GM12891 (cell line): ENCODE data around the gene SMC3.
A peak's percentile ranks its signal among the peaks of the same experiment; 100 is the strongest.
"Not testable (repeated sequence)": the region's sequence is repeated elsewhere in the genome, so short reads cannot be mapped to it uniquely, and the experiment has no call there.

Experiments
- DNase-seq: peaks from one replicate; pipeline ENCODE4 v3.0.0; 2011; ENCODE audit warnings: low spot score; ENCODE audit not compliant: insufficient read length
- FAIRE-seq: peaks from 2 replicates; lab custom pipeline; 2011; peaks lifted over from hg19 to GRCh38; lab: Jason Lieb, UNC
- PAX5 ChIP-seq: IDR thresholded peaks from 2 replicates; pipeline ENCODE4 v1.6.1; 2011; ENCODE audit warnings: low read length, moderate library complexity, mild to moderate bottlenecking; ENCODE audit not compliant: insufficient read depth, severe bottlenecking
- POLR2A ChIP-seq: IDR thresholded peaks from 2 replicates; pipeline ENCODE4 v1.6.1; 2011; ENCODE audit warnings: low read depth, low read length, control low read depth
- POLR2AphosphoS5 ChIP-seq: IDR thresholded peaks from 2 replicates; pipeline ENCODE4 v1.6.1; 2011; ENCODE audit warnings: low read depth, low read length, control low read depth
- POU2F2 ChIP-seq: IDR thresholded peaks from 2 replicates; pipeline ENCODE4 v1.6.1; 2011; ENCODE audit warnings: low read depth, mild to moderate bottlenecking, control low read depth, low read length, moderate library complexity
- SPI1 ChIP-seq: IDR thresholded peaks from 2 replicates; pipeline ENCODE4 v1.6.1; 2011; ENCODE audit warnings: low read depth, low read length, control low read depth
- TAF1 ChIP-seq: IDR thresholded peaks from 2 replicates; pipeline ENCODE4 v1.6.1; 2011; ENCODE audit warnings: low read depth, low read length, control low read depth

SMC3 gene

DNA sequence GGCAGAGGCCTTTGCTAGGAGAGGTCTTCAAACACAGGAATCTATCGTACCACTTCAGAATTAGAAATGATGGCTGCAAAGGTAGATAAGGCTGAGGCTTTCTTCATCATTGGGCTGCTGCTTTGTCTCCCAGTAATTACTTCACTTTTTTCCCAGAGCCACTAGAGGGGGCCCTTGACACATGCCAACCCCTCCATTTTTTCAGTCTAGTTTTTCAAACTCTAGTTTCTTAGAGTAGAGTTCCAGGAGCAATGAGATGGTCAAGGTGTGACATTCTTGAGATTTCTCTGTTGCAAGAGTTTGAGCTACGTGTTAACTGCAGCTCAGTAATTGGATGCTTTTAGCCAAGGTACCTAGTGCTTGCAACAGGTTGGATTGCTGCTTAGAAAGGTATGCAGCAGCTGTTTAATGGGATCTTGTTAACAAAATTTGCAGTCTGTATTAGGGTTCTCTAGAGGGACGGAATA is 42.8 kb downstream of the SMC3 start:
- no peak for TF ChIP-seq PAX5
- TF ChIP-seq SPI1: no peak
- TF ChIP-seq TAF1: no peak
- TF ChIP-seq POU2F2: no peak
- TF ChIP-seq POLR2A: no peak
- no peak for TF ChIP-seq POLR2AphosphoS5
- FAIRE-seq (peak; percentile 54), DNase-seq (peak; percentile 20)

DNA sequence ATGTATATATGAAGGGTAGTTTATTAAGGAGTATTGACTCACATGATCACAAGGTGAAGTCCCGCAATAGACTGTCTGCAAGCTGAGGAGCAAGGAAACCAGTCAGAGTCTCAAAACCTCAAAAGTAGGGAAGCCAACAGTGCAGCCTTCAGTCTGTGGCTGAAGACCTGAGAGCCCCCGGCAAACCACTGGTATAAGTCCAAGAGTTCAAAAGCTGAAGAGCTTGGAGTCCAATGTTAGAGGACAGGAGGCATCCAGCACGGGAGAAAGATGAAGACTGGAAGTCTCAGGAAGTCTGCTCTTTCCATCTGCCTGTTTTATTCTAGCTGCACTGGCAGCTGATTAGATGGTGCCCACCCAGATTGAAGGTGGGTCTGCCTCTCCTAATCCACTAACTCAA is 43.3 kb downstream of the SMC3 start:
- DNase-seq, FAIRE-seq: not testable (repeated sequence)

DNA sequence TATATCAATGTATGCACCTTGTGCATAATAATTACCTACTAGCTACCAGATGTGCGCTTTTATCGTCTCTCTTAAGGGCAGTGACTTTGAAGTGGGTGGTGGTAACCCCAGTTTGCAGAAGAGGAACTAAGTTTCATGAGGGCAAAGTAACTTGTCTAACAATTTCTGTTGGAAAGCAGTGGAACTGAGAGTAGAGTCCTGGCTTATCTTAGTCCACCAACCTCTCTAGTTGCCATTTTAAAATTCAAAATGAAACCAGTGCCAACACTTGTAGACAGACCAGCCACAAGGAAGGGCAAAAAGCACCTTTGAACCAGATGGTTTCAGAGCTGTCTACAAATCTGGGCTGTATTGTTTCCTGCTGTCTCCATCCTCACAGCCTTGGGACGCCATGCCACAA is 44.6 kb downstream of the SMC3 start:
- DNase-seq: no peak
- no peak for TF ChIP-seq PAX5
- no peak for TF ChIP-seq TAF1
- TF ChIP-seq POLR2AphosphoS5: no peak
- TF ChIP-seq SPI1: peak; percentile 48
- TF ChIP-seq POU2F2: no peak
- TF ChIP-seq POLR2A: no peak
- peak; percentile 72 for FAIRE-seq

DNA sequence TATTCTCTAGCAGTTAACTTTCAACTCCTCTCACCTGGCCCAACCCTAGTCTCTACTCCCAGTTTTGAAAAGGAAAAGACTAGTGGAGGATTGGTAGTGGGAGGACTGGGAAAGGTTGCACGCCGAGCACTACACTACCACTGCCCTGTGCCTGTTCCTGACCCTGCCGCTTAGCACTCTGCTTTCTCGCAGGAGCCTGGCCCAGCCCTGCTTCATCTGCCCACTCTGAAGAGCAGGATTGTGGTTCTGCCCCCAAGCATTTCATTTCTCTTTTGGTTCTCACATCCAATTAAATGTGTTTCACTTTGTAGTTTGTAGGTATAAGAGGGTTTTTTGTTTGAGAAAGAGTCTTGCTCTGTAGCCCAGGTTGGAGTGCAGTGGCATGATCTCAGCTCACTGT is 45.1 kb downstream of the SMC3 start:
- no peak for DNase-seq
- FAIRE-seq: no peak
- TF ChIP-seq TAF1 (no peak), POLR2AphosphoS5 (no peak), PAX5 (no peak), SPI1 (no peak), POLR2A (no peak), POU2F2 (no peak)

DNA sequence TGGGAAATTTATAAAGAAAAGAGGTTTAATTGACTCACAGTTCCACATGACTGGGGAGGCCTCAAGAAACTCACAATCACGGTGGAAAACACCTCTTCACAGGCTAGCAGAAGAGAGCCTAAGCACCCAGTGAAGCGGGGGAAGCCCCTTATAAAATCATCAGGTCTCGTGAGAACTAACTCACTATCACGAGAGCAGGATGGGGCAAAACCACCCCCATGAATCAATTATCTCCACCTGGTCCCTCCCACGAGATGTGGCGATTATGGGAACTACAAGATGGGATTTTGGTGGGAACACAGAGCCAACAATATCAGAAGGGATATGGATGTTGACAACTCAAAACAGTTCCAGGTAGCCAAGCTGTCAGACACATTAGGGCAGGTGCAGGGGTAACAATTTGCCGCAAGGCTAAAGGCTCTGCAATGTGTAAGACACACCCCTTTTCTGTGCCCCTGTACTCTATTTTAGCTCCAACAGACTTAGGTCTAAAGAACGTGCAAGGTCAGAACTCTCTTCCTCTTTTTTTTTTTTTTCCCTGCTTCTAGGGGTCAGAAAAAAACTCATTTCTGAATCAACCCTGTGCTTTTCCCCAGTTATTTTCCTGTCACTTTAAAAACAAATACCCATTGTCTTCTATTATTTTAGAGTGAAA is 46.0 kb downstream of the SMC3 start:
- TF ChIP-seq SPI1: peak; percentile 77
- peak; percentile 18 for TF ChIP-seq PAX5
- no peak for TF ChIP-seq POU2F2
- no peak for DNase-seq
- no peak for FAIRE-seq

DNA sequence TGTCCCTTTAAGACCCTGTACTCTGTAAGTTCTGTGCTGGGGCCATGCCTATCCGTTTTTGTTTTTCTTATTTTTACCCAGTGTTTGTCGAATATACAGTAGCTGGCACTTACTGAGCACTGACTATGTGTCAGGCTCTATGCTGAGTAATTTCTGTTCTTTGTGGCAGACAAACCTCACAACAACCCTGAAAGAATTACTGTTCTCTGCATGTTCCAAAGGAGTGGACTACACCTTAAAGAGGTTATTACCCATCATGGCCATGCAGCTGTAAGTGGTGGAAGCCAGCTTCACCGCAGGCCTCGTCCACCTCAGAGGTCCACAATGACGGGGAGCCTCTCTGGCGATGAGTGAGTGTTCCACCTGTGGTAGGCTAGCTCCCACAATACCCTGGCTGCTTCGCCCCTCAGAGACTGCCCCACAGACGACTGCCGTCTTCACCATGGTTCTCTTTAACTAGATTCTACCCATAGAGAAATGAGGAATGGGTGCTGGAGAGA is 46.6 kb downstream of the SMC3 start:
- DNase-seq: no peak
- TF ChIP-seq TAF1 (no peak), SPI1 (no peak), PAX5 (no peak), POLR2A (no peak), POLR2AphosphoS5 (no peak), POU2F2 (no peak)
- FAIRE-seq: peak; percentile 50

DNA sequence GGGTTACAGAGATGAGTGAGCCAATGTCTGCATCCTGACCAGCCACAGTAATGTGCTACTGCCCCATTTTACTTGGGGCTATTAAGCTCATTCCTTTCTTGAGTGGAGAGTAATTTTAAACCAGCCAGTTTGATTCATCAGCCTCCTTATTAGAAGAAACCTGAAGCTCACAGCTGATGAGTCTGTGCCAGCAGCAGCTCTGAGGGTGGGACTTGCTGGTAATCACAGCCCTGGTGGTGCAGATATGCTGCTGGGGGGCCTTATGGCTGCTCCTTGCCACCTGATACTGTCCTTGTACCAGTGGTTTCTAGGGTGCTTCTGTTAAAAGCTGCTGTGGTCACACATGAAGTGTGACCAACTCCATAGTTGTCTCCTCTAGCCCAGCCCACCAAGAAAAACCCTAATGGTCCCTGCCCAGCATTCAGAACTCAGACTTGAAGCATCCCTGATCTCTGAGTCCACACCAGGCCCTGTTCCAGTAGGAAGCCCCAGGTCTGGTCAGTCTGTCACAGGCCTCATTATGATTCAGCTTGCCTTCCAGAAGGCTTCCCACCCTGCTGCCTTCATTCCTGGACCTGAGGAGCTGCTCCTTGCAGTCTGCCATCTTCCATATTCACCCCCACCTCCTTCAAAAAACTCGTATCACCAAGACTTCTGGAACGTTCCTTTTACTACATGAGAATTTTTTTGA is 47.7 kb downstream of the SMC3 start:
- no peak for TF ChIP-seq POU2F2
- TF ChIP-seq POLR2A: no peak
- no peak for TF ChIP-seq POLR2AphosphoS5
- TF ChIP-seq SPI1: no peak
- TF ChIP-seq TAF1: no peak
- no peak for TF ChIP-seq PAX5
- no peak for FAIRE-seq
- DNase-seq: no peak

DNA sequence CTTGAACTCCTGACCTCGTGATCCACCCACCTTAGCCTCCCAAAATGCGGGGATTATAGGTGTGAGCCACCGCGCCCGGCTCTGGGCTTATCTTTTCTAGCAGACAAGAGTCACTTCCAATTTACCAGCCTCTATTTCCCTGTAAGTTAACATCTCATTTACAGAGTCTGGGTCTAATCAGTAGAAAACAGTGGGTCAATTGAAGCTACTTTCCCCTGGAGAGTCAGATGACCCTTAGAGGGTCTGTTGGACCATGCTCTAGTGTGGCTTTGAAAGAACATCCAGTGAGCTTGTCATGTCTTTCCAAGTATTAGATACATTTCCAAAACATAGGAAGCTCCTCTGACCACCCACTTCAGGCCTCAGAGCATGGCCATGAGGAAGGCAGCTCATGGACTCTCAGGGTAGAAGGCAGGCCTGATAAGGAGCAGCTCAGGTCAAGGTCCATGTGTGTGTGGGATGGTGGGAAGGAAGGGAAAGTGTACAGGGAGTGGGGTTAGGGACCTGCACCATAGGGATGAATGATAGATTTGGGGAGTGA is 49.1 kb downstream of the SMC3 start:
- DNase-seq (no peak), FAIRE-seq (no peak)
- TF ChIP-seq TAF1: no peak
- TF ChIP-seq POLR2AphosphoS5: no peak
- no peak for TF ChIP-seq SPI1

DNA sequence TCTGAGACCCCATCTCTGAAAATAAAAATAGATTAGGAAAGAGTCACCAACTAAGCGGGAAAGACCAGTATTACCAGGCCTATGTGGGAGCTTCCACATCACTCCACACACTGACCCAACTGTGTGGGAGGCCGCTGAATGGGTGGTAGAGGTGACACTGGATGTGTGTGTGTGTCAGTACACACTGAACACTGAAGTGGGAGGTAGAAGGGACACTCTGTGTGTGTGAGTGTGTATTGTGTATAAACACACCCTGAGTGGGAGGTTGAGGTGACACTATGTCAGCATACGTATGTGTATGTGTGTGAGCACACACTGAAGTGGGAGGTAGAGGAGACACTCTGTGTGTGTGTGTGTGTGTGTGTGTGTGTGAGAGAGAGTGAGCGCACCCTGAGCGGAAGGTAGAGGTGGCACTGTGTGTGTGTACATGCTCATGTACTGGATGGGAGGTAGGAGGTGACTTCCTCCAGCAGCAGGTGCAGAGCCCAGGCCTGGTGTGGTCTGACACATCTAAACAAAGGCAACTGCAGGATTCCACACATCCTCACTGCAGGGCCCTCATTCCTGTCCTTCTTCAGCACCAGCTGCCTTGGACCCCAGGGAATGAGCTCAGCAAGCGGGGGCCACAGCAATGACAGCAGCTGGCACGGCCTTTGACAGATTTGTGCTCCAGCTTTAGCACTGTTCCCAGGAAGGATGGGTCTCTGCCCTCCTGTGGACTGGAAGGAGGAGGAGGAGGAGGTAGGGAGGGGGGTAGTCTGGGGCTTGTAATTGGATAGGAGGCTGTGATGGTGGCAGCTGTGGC is 50.1 kb downstream of the SMC3 start:
- DNase-seq (no peak), FAIRE-seq (peak; percentile 67)
- TF ChIP-seq POU2F2 (no peak), TAF1 (no peak), POLR2AphosphoS5 (no peak), SPI1 (no peak), POLR2A (no peak), PAX5 (no peak)

DNA sequence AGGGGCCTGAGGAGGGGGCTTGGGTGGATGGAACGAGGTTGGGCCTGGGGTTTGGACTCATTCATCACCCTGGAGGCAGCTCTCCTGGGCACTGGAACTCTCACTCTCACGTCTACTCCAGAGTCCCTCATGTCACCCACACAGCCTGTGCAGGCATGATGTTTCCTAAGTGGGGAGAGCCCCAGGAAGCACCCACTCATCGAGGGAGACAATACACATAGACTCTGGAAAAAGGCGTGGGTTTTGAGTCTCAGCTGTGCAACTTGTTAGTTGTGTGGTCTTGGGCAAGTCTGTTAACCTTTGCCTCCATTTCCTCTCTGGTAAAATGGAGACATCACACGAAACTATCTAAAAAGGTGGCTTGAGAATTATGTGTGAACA is 50.7 kb downstream of the SMC3 start:
- TF ChIP-seq SPI1 (no peak), TAF1 (no peak), POLR2A (no peak), POU2F2 (no peak), PAX5 (no peak), POLR2AphosphoS5 (no peak)
- DNase-seq (no peak), FAIRE-seq (no peak)
